IgD-negative memory B cell (primary cell): ENCODE results near the gene CCDC97. TPM values are rescaled to one million over a fixed set of nuclear protein-coding genes. Genes with fewer than 3 reads are reported as not detected.

Experiments used
- H3K27ac Mint-ChIP-seq, 3 donors: one replicate each; pipeline ENCODE4 v1.8.0; 2020 to 2022; ENCODE audit warnings: mild to moderate bottlenecking in 3 of 3, mixed read lengths in 3 of 3, moderate library complexity in 1 of 3
- H3K27me3 Mint-ChIP-seq: one replicate; pipeline ENCODE4 v1.8.0; 2021; ENCODE audit warnings: mixed read lengths
- H3K36me3 Mint-ChIP-seq: one replicate; pipeline ENCODE4 v1.8.0; 2020; ENCODE audit warnings: mild to moderate bottlenecking, mixed read lengths
- H3K4me1 Mint-ChIP-seq, 3 donors: one replicate each; pipeline ENCODE4 v1.8.0; 2020 to 2022; ENCODE audit warnings: mixed read lengths in 3 of 3, mild to moderate bottlenecking in 1 of 3
- H3K4me3 Mint-ChIP-seq, 4 donors: one replicate each; pipeline ENCODE4 v1.8.0; 2020 to 2022; ENCODE audit warnings: mild to moderate bottlenecking in 4 of 4, mixed read lengths in 4 of 4, moderate library complexity in 3 of 4
- H3K9me3 Mint-ChIP-seq, 3 donors: one replicate each; pipeline ENCODE4 v1.8.0; 2020 to 2021; ENCODE audit warnings: mixed read lengths in 3 of 3, mild to moderate bottlenecking in 1 of 3
- polyA plus RNA-seq: library from polyadenylated mRNA; unstranded; fragments of 300-500 nt; fragmentation: Illumina TruSeq; gene quantifications from one replicate; pipeline ENCODE4 v1.2.3, GENCODE V29; 2021

The CCDC97 gene
- polyA plus RNA-seq, 1 donor from 2014 or later, result 34.5 TPM

GRCh38 chr19:41352609-41353465, 42.9 kb downstream of the CCDC97 start:
- Mint-ChIP-seq H3K36me3 (peaks cover 10% of the 10 kb centered on the region), H3K9me3 (peaks cover 0 to 3% (median 0%) of the 10 kb centered on the region in 3 donors)

GRCh38 chr19:41353466-41354342, 43.7 kb downstream of the CCDC97 start, which contains the start of gene TGFB1:
TGFB1 (minus strand) TSS chr19:41353922; CDS start chr19:41353044, 878 bp downstream.
- H3K27ac Mint-ChIP-seq, result peak within 1 kb of the TSS; percentile 91 to 99 (median 97)
- H3K4me3 Mint-ChIP-seq, result peak within 1 kb of the TSS; percentile 98 to 100 (median 98)
- peaks cover 0 to 3% (median 0%) of the 10 kb centered on the region in 3 donors for H3K9me3 Mint-ChIP-seq
- peaks cover 8% of the 10 kb centered on the region for H3K36me3 Mint-ChIP-seq
- peaks cover 28 to 32% (median 32%) of the 10 kb centered on the region in 3 donors for H3K4me1 Mint-ChIP-seq
- H3K27me3 Mint-ChIP-seq, result no peaks in the 10 kb centered on the region

More at GRCh38 chr19:41352609-41353465, 42.9 kb downstream of the CCDC97 start:
- peak overlapping the region; percentile 98 to 100 (median 98) for H3K4me3 Mint-ChIP-seq
- no peaks in the 10 kb centered on the region for H3K27me3 Mint-ChIP-seq
- H3K4me1 Mint-ChIP-seq, result peaks cover 28 to 33% (median 33%) of the 10 kb centered on the region in 3 donors
- H3K27ac Mint-ChIP-seq, result peak overlapping the region; percentile 91 to 99 (median 97)

- peak overlapping the region in 2 of 3 donors; percentile 96 to 99 for H3K27ac Mint-ChIP-seq
- H3K9me3 Mint-ChIP-seq, result peaks cover 0 to 3% (median 0%) of the 10 kb centered on the region in 3 donors
- peak overlapping the region in 2 of 4 donors; percentile 76 to 99 for H3K4me3 Mint-ChIP-seq
- H3K27me3 Mint-ChIP-seq, result no peaks in the 10 kb centered on the region
- H3K4me1 Mint-ChIP-seq, result peaks cover 20 to 26% (median 25%) of the 10 kb centered on the region in 3 donors
- H3K36me3 Mint-ChIP-seq, result peaks cover 4% of the 10 kb centered on the region
Measured at GRCh38 chr19:41354343-41354953, 44.5 kb downstream of the CCDC97 start.

- Mint-ChIP-seq H3K36me3 (peaks cover 4% of the 10 kb centered on the region), H3K4me1 (peaks cover 14 to 21% (median 20%) of the 10 kb centered on the region in 3 donors), H3K27ac (peak overlapping the region; percentile 7 to 99 (median 69)), H3K9me3 (peaks cover 0 to 3% (median 0%) of the 10 kb centered on the region in 3 donors), H3K4me3 (peak overlapping the region in 3 of 4 donors; percentile 34 to 99 (median 85)), H3K27me3 (no peaks in the 10 kb centered on the region)
Measured at GRCh38 chr19:41355035-41355434, 45.1 kb downstream of the CCDC97 start.

GRCh38 chr19:41355802-41356201, 45.8 kb downstream of the CCDC97 start:
- Mint-ChIP-seq H3K36me3 (peaks cover 4% of the 10 kb centered on the region), H3K27ac (peak overlapping the region; percentile 7 to 99 (median 69)), H3K9me3 (peaks cover 0 to 3% (median 0%) of the 10 kb centered on the region in 3 donors), H3K4me3 (peak overlapping the region in 2 of 4 donors; percentile 5 to 99), H3K27me3 (no peaks in the 10 kb centered on the region), H3K4me1 (peaks cover 14 to 20% (median 18%) of the 10 kb centered on the region in 3 donors)

- H3K27ac Mint-ChIP-seq, result peak overlapping the region; percentile 2 to 99 (median 35)
- peak overlapping the region in 2 of 4 donors; percentile 49 to 54 for H3K4me3 Mint-ChIP-seq
- no peaks in the 10 kb centered on the region for H3K27me3 Mint-ChIP-seq
- peaks cover 14 to 19% (median 15%) of the 10 kb centered on the region in 3 donors for H3K4me1 Mint-ChIP-seq
- peaks cover 3% of the 10 kb centered on the region for H3K36me3 Mint-ChIP-seq
- no peaks in the 10 kb centered on the region for H3K9me3 Mint-ChIP-seq
Measured at GRCh38 chr19:41356984-41357739, 47.2 kb downstream of the CCDC97 start.

GRCh38 chr19:41357746-41358145, 47.8 kb downstream of the CCDC97 start:
- H3K36me3 Mint-ChIP-seq, result peaks cover 3% of the 10 kb centered on the region
- no peaks in the 10 kb centered on the region for H3K27me3 Mint-ChIP-seq
- peaks cover 14 to 23% (median 15%) of the 10 kb centered on the region in 3 donors for H3K4me1 Mint-ChIP-seq
- peak overlapping the region in 1 of 4 donors; percentile 0 for H3K4me3 Mint-ChIP-seq
- H3K9me3 Mint-ChIP-seq, result no peaks in the 10 kb centered on the region
- H3K27ac Mint-ChIP-seq, result peak overlapping the region in 1 of 3 donors; percentile 99

- no peaks in the 10 kb centered on the region for H3K27me3 Mint-ChIP-seq
- H3K9me3 Mint-ChIP-seq, result no peaks in the 10 kb centered on the region
- peaks cover 15 to 28% (median 22%) of the 10 kb centered on the region in 3 donors for H3K4me1 Mint-ChIP-seq
- H3K4me3 Mint-ChIP-seq, result peak overlapping the region in 3 of 4 donors; percentile 22 to 63 (median 59)
- peaks cover 3% of the 10 kb centered on the region for H3K36me3 Mint-ChIP-seq
- peak overlapping the region in 2 of 3 donors; percentile 32 to 48 for H3K27ac Mint-ChIP-seq
Measured at GRCh38 chr19:41359741-41360140, 49.8 kb downstream of the CCDC97 start.

- H3K4me3 Mint-ChIP-seq, result peak overlapping the region in 2 of 4 donors; percentile 95 to 99
- peak overlapping the region in 1 of 3 donors; percentile 98 for H3K27ac Mint-ChIP-seq
Measured at GRCh38 chr19:41362143-41362847, 52.3 kb downstream of the CCDC97 start.

GRCh38 chr19:41363371-41363752, 53.4 kb downstream of the CCDC97 start:
- H3K4me3 Mint-ChIP-seq, result peak overlapping the region; percentile 95 to 99 (median 98)
- H3K9me3 Mint-ChIP-seq, result no peaks in the 10 kb centered on the region
- peaks cover 6 to 19% (median 18%) of the 10 kb centered on the region in 3 donors for H3K4me1 Mint-ChIP-seq
- peak overlapping the region; percentile 98 to 100 (median 100) for H3K27ac Mint-ChIP-seq
- H3K27me3 Mint-ChIP-seq, result no peaks in the 10 kb centered on the region
- H3K36me3 Mint-ChIP-seq, result no peaks in the 10 kb centered on the region

More at GRCh38 chr19:41362143-41362847, 52.3 kb downstream of the CCDC97 start:
- Mint-ChIP-seq H3K36me3 (no peaks in the 10 kb centered on the region), H3K27me3 (no peaks in the 10 kb centered on the region), H3K4me1 (peaks cover 6 to 18% (median 18%) of the 10 kb centered on the region in 3 donors), H3K9me3 (no peaks in the 10 kb centered on the region)

GRCh38 chr19:41363753-41364523, 54.0 kb downstream of the CCDC97 start, which contains the start of gene B9D2:
B9D2 (minus strand) TSS chr19:41364149; CDS start chr19:41363519, 630 bp downstream.
- H3K4me3 Mint-ChIP-seq, result peak within 1 kb of the TSS; percentile 95 to 99 (median 98)
- H3K27me3 Mint-ChIP-seq, result no peaks in the 10 kb centered on the region
- H3K4me1 Mint-ChIP-seq, result peaks cover 6 to 18% (median 17%) of the 10 kb centered on the region in 3 donors
- peak within 1 kb of the TSS; percentile 98 to 100 (median 100) for H3K27ac Mint-ChIP-seq
- no peaks in the 10 kb centered on the region for H3K9me3 Mint-ChIP-seq
- no peaks in the 10 kb centered on the region for H3K36me3 Mint-ChIP-seq
